ENCODE data around the gene DNAI1. TPM values are rescaled to one million over a fixed set of nuclear protein-coding genes. Genes with fewer than 3 reads are reported as not detected.

DNAI1 gene
- total and polyA plus RNA-seq, 10 of the 15 experiments (the other 5 are each of a cell fraction or from before 2014, with no cell fraction given), result not detected

DNA sequence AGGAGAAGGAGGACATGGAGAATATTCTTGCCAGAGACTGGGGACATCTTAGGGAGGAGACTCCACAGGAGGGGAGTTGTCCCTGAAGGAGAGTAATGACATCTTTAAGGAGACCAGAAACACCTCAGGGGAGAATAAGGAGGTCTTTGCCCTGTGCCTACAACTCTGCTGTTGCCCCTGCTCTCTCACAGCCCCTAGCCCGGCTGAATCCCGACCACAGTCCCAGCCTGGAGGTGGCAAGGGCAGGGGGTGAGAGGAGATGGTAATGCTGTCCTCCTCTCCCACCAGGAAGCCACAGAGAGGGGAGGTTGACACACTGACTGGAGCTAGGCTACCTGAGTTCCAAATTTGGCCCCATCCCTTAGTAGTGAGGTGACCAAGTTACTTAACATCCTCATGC is 94.4 kb downstream of the DNAI1 start:
- Histone ChIP-seq H3K36me3 (ENCODE audit: control insufficient read depth in 2 of 2, insufficient read depth in 2 of 2, low read length in 1 of 2) (no peaks in the 10 kb centered on the region), H3K27me3 (replicated peaks in 1 of 2; ENCODE audit: control insufficient read depth in 2 of 2, insufficient read depth in 2 of 2, low read length in 1 of 2) (peaks cover 0 to 2% of the 10 kb centered on the region in 2 experiments; a peak in 3 of 4 replicates), H2AFZ (ENCODE audit: control insufficient read depth, low read depth, low read length) (no peak overlapping the region), H3K9me3 (replicated peaks; ENCODE audit: control insufficient read depth, insufficient read depth, low read length) (no peaks in the 10 kb centered on the region), H3K4me2 (ENCODE audit: control insufficient read depth, insufficient read depth) (no peak overlapping the region), H3K27ac (ENCODE audit: control insufficient read depth, insufficient read depth) (no peak overlapping the region), H3K9ac (ENCODE audit: control insufficient read depth, insufficient read depth, low read length) (no peak overlapping the region), H3K4me3 (no peak overlapping the region), H4K20me1 (ENCODE audit: control insufficient read depth, insufficient read depth) (peaks cover 3% of the 10 kb centered on the region), H3K79me2 (ENCODE audit: control insufficient read depth, insufficient read depth, low read length) (no peaks in the 10 kb centered on the region), H3K4me1 (ENCODE audit: control insufficient read depth, insufficient read depth, low read length) (no peaks in the 10 kb centered on the region)
- DNase-seq (ENCODE audit: low read depth, low spot score), result no peak
- ATAC-seq, result no peak
- intact Hi-C loops (cut with micrococcal nuclease; ENCODE audit: unreplicated experiment) (no loop called here), in situ Hi-C loops (cut with MboI) (no loop called here)
- no peak for TF ChIP-seq RAD51 (IDR thresholded peaks at IDR 0.05)
- no peak for TF ChIP-seq CREM (IDR thresholded peaks at IDR 0.05; ENCODE audit: low read depth)
- TF ChIP-seq, protein P1, sequence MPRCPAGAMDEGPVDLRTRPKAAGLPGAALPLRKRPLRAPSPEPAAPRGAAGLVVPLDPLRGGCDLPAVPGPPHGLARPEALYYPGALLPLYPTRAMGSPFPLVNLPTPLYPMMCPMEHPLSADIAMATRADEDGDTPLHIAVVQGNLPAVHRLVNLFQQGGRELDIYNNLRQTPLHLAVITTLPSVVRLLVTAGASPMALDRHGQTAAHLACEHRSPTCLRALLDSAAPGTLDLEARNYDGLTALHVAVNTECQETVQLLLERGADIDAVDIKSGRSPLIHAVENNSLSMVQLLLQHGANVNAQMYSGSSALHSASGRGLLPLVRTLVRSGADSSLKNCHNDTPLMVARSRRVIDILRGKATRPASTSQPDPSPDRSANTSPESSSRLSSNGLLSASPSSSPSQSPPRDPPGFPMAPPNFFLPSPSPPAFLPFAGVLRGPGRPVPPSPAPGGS (IDR thresholded peaks at IDR 0.05; ENCODE audit: borderline replicate concordance, insufficient read depth, low read depth, low read length, poor library complexity, severe bottlenecking), result no peak
- TF ChIP-seq ZZZ3 (IDR thresholded peaks at IDR 0.05; ENCODE audit: control insufficient read depth, insufficient read length, low read depth), result no peak
- TF ChIP-seq ATF7 (IDR thresholded peaks at IDR 0.05; ENCODE audit: low read depth), result no peak
- no peak for TF ChIP-seq WRNIP1 (IDR thresholded peaks at IDR 0.05; ENCODE audit: borderline replicate concordance, low read depth, low read length)
- TF ChIP-seq PAX5 (IDR thresholded peaks at IDR 0.05; ENCODE audit: borderline replicate concordance, low read depth, low read length), result no peak
- TF ChIP-seq, protein P2, sequence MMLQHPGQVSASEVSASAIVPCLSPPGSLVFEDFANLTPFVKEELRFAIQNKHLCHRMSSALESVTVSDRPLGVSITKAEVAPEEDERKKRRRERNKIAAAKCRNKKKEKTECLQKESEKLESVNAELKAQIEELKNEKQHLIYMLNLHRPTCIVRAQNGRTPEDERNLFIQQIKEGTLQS (IDR thresholded peaks at IDR 0.05; ENCODE audit: borderline replicate concordance, extremely low read depth, low read depth, low read length), result no peak
- TF ChIP-seq ASH2L (IDR thresholded peaks at IDR 0.05; ENCODE audit: borderline replicate concordance, low read depth), result no peak
- TF ChIP-seq ESRRA (IDR thresholded peaks at IDR 0.05; ENCODE audit: low read length), result no peak
- TF ChIP-seq POLR2AphosphoS2 (IDR thresholded peaks at IDR 0.05; ENCODE audit: low read depth, low read length), result no peak
- no peak for TF ChIP-seq CREB1 (IDR thresholded peaks at IDR 0.05; ENCODE audit: low read depth)
- TF ChIP-seq RB1 (IDR thresholded peaks at IDR 0.05; ENCODE audit: borderline replicate concordance), result no peak
- no peak for TF ChIP-seq MTA2 (IDR thresholded peaks at IDR 0.05; ENCODE audit: low read depth)
- TF ChIP-seq NR2F1 (conservative IDR thresholded peaks at IDR 0.05), result no peak
- TF ChIP-seq NFXL1 (IDR thresholded peaks at IDR 0.05; ENCODE audit: borderline replicate concordance), result no peak
- WGBS (ENCODE audit: insufficient coverage, insufficient replicate concordance, low lambda C conversion rate, missing lambda C conversion rate), result 29% methylated on average over 2 of the region's 2 CpGs
- RAD21 ChIA-PET (ENCODE audit: unreplicated experiment), result no interaction called here
- SMC1A ChIA-PET (ENCODE audit: uncharacterized antibody, unreplicated experiment), result no interaction called here
- BruUV-seq (replicated peaks), result no TSS peak
- CTCF ChIA-PET, result no interaction called here
- POLR2A ChIA-PET, result no interaction called here
- FAIRE-seq, result no peak

All from GM12878 (cell line).